NOMO-1 treated with DMSO at 0.1 percent for 48 hours (cell line): ENCODE results near the gene TRPV2.

ENCODE experiments used
- DNase-seq: peaks from one replicate; lab custom pipeline; 2025; ENCODE audit not compliant: unreplicated experiment; lab: John Stamatoyannopoulos, UW

TRPV2 gene

DNA sequence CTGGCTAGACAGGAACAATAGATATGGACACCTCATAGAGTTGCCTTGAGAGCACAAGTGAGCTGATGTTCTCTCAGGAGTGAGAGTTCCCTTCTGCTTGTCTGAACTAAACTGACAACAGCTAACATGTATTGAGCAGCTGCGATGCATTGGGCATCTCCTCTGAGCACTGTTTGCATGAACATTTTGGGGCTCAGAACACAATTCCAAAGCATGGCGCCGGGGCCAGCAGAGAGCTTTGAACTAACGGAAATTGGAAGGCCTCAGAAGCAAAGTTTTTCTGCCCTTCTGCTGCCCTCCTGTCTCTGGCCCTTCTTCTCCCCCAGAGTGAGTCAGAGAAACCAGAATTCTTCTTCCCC is 38.1 kb downstream of the TRPV2 start:
- no peak for DNase-seq

DNA sequence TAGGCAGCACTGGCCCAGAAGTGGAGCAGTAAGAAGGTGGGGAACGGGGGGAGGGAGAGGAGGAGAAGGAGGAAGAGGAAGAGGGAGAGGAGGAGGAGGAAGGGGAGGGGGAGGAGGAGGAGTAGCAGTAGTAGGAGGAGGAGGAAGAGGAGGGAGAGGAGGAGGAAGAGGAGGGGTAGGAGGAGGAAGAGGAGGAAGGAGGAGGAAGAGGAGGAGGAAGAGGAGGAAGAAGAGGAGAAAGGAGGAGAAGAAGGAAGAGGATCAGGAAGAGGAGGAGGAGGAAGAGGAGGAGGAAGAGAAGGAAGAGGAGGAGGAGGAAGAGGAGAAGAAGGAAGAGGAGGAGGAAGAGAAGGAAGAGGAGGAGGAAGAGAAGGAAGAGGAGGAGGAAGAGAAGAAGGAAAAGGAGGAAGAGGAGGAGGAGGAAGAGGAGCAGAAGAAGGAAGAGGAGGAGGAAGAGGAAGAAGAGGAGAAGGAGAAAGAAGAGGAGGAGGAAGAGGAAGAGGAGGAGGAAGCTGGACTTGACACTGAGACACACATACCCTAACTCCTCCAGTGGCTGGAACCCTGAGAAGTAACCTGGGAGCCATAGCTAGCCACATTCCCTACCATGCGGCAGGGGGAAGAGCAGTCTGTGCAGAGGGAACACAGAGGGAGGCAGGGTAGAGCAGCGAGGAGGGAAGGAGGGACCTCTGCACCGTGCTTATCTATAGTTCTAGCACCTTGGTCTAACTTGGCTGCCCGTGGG is 40.8 kb downstream of the TRPV2 start:
- DNase-seq = no peak

DNA sequence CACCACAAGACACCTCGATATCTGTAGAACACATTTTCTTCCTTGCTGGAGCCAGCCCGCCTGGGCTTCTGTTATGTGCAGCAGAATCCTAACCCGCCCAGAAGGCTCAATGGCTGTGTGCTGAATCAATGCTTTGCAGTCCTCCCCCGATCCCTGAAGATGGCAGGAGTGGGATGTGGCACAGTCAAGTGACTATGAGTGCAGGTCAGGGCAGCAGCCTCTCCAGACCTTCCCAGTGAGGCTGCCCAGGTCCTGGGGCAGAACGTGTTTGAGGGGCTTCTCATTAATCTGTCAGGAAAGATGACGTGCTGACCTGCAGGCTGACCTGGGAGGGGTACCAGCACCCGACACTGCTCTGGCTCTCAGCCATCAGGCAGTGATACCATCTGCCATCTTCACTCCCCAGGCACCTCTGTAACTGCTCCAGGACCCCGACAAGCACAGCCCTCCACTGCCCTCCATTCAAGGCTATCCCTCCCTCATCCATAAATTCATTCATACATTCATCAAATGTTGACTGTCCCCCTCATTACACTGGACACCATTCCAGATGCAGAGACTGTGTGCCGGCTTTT is 41.5 kb downstream of the TRPV2 start:
- no peak for DNase-seq

DNA sequence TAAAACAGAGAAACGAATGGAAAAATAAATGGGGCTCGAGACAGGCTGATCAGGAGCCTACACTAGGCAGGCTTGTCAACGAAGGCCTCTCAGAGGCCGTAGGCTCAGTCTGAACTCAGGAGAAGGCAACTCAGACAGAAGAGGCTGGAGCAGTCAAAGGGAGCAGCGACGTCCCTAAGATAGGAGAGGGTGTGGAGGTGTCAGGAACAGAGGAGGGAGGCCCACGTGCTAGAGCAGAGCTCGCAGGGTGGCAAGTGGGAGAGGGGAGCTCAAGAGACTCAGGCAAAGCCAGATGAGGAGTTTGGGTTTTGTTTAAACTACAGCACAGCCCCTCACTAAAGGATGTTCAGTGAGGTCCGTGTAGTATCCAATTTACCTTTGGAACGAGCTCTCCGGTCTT is 43.9 kb downstream of the TRPV2 start:
- no peak for DNase-seq

DNA sequence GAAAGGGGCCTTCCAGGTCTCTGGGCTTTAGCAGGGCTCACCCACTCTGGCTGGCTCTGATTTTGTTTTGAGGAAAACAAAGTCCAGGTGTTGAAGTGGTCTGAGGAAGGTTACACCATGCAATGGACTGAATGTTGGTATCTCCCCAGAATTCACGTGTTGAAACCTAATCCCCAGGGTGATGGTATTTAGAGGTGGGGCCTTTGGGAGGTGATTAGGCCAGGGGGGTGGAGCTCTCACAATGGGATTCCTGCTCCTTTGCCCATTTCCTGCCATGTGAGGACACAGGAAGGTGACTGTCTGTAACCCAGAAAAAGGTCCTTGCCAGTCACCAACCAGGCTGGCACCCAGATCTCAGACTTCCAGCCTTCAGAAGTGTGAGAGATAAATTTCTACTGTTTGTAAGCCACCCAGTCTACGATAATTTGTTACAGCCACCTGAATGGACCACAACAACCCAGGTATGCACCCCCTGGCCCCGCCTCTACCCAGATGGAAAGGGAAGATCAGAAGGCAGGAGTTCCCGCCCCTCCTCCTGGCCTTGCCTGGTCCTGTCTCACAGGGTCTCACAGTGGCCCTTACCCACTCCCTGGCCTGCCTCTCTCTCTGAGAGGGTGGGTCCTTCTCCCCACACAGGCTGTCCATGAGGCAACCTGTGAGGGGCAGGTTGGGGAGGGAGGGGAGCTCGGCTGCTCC is 44.6 kb downstream of the TRPV2 start:
- DNase-seq = no peak

DNA sequence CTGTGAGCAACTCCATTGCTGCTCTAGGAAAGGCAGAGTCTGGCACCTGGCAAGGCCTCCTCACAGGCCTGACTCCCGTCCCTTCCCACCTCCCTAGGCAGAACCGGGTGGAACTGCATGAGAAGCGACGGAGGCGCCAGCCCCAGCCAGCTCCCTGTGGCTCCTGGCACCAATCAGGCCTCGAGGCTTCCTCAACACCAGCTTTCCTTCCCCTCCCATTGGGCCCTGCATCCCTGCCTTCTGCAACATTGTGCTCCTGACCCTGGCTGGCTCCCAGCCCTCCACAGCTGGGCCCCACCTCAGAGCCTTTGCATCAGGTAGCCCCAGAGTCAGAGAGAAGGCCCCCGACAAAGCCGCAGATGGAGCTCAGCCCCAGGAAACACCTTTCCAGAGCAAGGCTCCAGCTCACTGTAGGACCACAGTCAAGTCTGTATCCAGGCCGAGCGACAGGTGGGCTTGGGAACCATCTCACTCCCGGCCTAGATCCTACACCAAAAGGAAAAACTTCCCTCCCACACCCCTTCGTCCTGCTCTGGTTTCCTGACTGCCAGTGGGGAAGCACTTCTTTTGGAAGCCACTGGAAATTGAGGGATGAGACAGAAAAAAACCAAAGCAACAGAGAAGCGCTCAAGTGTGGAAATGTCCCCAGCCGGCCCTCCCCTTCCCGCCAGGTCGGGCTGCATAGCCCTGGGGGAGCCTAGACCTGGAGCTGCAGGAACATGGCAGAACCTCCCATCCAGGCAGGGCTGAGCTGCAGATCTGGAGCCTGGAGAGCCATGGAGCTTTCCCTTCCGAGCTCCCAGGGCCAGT is 45.6 kb downstream of the TRPV2 start:
- no peak for DNase-seq

DNA sequence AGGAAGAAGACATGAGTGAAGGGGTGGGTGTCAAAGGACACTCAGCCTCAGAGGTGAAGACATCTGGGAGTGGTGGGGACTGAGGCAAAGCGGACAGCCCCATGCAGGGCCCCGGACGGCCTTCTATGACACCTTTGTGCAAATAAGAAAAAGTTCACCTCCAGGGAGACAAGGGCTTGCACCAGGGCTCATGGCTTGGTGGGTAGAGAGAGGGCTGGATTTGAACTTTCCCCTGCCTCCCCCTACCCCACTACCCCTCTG is 46.2 kb downstream of the TRPV2 start:
- DNase-seq = no peak

DNA sequence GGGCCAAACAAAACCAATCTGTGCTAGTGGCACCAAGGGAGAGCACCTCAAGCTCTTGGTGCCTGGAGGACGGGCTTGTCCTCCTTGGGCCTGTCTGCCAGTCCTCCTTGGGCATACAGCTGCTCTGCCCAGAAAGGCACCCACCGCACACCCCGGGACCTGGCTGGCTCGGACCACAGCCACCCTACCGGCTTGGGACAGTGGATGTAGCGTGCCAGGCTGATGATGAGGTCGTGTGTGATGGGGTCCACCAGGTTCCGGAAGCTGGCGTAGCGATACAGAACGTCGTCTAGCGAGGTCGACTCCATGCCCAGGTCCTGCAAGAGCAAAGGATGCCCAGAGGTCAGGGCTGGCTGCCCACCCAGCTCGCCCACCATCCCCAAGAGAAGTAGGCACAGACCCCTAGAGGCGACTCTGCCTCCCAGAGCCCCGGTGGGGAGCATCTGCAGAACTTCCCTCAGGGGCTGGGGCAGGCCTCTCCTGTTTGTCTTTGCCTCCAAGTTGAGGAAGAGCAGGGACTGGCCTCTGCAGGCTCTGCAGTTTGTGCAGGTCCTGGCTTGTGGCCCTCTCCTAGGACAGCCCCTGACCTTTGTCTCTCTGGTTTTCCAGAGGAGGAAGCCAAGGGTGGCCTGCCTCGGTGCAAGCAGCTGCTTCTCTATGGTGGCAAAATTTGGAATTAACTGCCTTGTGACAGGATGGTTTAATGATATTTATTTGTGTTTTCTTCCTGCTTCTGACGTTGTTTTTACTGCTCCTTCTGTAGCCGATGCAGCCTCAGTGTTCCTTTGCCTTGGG is 46.9 kb downstream of the TRPV2 start:
- no peak for DNase-seq

DNA sequence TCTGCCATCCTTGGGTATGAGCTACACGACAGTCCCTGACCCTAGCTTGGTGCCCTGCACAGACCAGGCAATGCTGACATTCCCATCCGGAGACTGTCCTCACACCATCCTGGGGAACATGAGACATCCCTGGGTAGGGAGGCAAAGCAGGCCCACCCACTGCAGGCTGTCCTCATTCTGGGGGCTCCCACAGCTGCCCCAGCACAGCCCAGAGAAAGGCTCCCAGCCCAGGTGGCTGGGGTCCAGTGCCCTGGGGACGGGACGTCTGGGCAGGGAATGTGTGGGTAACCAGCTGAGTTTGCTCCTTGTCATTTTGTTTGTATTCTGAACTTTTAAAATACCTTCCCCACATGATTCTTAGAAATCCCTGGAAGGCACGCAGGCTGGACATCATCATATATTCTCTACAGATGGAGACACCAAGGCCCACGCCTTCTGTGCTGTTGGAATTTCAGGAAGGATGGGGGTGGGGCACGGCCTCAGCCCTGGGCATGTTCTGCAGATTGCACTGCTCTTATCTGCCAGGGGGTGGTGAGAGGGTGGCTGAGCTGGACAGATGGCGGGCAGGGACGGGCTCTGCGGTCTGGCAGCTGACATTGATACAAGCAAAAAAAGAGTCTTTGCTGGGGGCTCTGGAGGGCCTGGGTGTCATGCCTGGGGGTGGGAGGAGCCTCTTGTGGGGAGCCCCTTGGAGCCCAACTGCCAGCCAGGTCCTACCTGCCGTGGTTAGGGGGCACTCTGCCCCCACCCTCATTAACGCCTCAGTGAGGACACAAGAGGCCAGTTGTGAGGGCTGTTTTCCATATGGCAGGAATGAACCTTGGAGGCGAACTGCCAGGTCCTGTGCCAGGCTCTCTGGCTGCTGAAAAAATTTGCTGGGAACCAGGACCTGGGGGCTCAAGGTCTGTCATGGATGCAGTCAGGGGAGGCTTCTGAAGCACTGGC is 48.3 kb downstream of the TRPV2 start:
- no peak for DNase-seq

DNA sequence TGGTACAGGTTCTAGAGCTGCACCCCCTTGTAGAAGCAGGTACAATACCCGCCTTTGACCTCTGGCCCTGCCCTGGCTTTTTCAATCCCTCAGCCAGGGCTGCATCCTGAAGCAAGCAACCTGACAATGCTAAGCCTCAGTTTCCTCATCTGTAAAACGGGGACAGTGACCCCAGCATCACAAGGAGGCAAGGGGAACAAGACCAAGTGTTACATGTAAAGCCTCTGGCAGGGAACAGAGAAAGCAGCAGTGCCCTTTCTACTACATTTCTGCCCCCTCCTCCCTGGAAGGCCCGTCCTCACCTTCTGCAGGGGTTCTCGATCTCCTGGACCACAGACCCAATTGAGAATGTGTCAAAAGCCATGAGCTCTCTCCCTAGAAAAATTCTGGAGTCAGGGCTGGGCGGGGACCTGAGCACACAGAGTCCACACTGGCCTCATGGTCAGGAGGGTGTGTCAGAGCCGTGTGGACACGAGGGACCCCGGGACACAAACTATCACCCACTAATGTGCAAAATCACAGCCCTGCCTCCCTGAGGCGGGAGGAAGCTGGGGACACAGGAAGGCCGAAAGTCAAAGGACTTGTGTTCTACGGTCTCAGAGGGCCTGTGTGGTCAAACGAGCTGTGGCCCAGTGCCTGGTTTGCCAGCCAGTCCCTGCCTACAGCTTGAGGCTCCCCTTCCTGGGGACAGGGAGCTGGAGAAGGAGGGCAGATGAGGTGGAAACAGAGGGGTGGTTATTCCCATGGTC is 49.1 kb downstream of the TRPV2 start:
- DNase-seq = no peak

DNA sequence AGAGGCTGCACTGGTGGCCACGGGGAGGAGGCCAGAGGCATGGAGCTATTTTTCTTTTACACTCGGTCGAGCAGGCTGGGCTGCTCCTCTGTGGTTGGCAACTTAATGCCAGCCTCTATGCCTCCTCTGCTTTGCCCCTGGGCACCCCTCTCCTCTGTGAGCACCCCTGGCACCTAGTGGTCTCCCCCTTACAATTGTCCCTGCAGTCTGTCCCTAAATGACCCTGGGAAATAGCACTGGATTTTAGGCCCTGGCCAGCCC is 49.6 kb downstream of the TRPV2 start:
- DNase-seq = no peak

DNA sequence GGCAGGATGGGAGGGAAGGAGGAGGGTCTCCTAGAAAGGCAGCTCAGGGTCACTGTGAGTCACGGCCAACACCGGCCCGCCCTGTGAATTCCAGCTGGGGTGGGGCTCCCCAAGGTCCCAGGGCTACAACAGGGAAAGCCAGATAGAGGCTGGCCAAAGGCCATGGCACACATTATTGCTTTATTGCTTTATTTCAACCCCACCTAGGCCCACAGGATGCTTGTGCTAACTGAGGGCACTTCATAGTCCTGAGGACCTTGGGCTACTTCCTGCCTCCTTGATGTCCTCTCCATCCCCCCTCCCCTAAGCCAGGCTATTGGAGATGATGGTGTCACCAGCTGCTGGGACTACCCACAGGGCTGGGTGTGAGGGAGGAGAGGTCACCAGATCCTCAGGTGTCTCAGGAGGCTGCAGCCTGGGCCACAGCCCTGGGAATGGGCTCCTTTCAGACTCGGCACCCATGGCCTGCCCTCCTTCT is 50.5 kb downstream of the TRPV2 start:
- no peak for DNase-seq

DNA sequence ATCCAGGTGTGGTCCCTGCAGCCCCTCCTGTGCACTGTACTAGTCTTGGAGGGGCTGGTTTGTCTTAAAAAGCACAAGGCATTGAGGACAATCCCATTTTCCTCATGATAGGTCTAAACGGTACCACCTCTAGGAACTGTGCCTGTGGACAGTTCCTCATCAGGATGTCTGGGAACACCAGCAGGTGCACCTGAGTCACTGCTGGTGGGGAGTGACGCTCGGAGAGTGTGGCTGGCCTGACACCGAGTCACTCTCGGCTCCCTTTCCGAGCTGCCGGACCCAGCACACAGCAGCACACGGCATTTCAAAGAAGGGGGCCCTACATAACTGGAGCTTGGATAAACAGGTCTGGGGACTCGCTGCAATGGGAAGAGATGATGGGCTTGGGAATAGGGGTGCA is 51.0 kb downstream of the TRPV2 start:
- no peak for DNase-seq

DNA sequence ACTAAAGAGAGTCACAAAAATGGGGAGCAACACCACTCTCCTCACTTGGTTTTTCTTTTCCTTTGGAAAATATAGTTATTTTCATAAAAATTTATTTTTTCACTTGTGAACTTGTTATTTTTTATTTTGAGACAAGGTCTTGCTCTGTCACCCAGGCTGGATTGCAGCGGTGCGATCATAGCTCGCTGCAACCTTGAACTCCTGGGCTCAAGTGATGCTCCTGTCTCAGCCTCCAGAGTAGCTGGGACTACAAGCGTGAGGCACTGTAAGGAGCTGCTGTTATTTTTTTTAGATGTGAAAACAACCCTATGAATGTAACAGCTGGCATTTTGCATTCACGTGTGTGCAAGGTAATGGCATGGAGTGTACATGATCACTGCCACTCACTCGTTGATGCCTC is 51.7 kb downstream of the TRPV2 start:
- no peak for DNase-seq

DNA sequence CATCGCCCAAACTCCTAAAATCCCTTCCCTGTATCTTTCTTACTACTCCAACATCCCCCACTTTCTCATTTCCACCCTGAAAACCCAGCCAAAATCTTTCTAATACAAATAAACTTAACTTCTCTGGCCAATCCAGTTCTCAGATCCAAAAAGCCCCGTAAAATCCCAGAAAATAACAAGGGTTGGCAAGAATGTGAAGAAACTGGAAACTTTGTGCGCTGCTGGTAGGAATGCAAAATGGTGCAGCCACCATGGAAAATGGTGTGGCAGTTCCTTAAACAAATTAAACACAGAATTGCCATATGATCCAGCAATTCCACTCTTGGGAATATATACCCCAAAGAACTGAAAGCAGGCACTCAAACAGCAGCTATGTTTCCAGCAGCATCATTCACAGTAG is 52.5 kb downstream of the TRPV2 start:
- no peak for DNase-seq

DNA sequence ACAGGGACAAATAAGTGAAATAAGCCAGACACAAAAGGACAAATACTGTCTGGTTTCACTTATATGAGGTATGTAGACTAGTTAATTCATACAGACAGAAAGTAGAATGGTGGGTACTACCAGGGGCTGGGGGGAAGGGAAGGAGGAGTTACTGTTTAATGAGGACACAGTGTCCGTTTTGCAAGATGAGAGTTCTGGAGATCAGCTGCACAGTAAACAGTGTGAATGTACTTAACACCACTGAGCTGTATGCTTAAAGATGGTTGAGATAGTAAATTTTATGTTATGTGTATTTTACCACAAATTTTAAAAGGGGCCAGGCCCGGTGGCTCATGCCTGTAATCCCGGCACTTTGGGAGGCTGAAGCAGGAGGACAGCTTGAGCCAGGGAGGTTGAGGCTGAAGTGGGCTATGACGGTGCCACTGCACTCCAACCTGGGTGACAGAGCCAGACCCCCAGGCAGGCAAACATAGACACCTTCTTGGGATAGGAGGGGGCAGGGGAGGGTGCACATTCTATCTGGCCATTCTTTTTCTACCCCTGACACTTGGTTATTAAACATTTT is 53.1 kb downstream of the TRPV2 start:
- DNase-seq = no peak

DNA sequence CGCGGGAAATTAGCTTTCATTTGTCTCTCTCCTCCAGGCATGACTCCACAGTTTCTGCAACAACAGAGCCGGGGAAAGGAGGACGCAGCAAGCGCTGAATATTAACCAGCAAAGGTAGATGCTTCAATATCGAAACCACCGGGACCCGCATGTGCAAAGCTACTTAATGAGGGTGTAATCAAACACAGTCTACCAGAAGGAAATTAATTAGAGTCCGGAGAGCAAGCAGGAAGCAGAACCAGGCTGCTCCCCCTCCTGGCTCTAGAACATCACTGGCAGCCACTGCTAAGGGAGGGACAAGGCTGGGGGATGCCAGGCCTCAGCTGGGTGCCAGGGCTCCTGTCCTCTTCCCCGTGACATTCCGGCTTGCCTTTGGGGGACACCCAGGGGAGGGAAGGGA is 54.9 kb downstream of the TRPV2 start:
- no peak for DNase-seq

DNA sequence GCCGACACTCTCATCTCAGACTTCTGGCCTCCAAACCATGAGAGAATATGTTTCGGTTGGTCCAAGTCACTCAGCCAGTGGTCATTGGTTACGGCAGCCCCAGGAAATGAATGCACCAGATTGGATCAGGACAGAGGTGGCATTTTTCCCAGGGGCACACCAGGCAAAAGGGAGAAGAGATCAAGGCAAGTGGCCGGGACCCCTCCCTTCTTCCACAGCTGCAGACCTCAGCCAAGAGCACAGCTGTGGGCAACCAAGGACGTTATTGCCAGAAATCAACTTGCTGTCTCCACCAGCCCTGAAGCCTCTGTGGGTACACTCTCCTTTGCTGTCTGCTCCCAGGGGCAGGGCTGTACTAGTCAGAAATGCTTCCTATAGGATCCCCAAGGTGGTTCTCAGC is 55.9 kb downstream of the TRPV2 start:
- no peak for DNase-seq

DNA sequence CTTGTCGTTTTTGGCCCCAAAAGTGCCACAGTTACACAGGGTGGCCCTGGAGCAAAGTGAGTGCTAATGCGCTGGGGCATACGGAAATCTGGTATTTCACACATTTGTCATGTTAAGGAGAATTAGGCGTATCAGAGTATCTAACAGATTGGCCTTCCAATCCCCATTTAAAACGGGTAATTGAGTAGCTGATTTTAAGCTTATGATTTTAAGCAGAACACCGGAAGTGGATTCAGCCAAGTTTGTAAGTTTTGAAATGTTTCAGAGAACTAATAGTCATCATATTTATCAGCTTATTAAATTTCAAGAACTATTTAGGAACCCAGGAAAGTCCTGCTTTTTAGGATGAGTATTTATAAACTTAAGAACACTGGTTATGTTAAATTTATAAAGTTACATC is 57.2 kb downstream of the TRPV2 start:
- no peak for DNase-seq
